ENCODE results near the gene KRTAP10-4.
"Not testable (repeated sequence)": the region's sequence is repeated elsewhere in the genome, so short reads cannot be mapped to it uniquely, and the experiment has no call there.

The KRTAP10-4 gene

DNA sequence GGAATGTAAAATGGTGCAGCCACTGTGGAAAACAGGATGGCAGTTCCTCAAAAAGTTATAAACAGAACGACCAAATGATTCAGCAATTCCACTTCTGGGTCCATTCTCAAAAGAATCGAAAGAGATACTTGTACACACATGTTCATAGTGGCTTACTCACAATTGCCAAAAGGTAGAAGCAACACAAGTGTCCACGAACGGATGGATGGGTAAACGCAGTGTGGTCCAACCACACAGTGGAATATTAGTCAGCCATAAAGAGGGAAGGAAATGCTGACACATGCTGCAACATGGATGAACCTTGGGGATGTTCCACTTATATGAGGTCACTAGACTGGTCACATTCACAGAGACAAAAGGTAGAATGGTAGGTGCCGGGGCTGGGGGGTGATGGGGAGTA, 38.8 kb upstream of the KRTAP10-4 start:
- no peak for DNase-seq

DNA sequence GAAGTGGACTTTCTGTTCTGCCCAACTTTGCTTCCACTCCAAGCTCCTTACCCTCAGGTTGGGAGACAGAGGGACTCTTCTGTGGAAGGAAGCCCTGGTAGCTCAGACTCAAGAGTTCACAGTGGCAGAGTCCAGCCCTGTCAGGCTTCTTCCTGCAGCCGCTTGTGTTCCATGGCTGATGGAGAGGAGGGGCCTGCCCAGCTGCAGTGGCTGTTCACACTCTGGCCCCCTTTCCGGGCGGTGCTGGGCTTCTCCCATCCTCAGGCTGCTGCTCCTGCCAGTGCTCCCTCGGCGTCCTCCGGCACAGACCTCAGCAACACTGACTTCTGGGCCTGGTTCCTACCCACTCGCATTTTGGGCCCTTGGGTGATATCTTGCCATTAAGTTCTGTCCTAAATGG, 37.6 kb upstream of the KRTAP10-4 start:
- no peak for DNase-seq

DNA sequence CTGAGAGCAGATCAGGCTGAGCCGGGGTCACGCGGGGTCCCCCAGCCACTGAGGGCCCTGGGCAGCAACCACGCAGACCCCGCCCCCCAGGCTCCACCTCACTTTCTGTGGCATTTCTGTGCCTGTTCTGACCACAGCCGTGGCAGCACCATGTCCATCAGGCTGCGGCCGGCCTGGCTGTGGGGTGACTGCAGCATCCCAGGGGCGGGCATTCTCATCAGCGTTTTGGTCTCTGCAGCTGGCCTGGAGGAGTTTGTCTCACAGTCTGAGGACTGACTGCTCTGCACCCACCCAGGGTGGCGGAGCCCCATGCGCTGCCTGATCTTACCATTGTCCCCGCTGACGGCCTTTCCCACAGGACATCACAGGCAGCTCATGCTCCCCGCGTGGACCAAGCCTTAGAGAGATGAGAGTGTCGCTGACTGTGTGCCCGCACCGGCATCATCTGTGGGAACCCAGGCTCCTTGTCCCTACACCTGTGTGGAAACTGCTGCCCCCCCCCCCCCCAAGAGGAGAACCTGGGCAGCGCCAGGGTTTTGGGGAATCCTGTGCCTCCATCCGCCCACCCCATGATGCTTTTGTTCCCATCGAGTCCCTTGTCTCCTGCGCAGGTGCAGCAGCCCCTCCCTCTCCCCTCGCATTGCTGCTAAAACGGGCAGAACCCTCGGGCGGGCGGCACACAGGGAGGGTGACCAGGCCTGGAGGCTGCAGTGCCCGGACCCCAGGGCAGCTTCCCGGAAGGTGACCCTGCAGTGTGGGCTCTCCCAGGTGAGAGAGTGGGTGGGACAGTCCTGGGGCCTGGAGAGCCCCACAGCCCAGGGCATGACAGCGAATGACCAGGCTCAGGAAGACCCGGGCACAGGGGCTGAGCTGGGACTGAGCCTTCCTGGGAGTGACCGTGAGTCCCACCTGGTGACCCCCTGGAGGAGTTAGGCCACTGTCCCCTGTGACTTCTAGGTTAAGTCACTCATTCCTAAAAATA, 35.3 kb upstream of the KRTAP10-4 start:
- no peak for DNase-seq

DNA sequence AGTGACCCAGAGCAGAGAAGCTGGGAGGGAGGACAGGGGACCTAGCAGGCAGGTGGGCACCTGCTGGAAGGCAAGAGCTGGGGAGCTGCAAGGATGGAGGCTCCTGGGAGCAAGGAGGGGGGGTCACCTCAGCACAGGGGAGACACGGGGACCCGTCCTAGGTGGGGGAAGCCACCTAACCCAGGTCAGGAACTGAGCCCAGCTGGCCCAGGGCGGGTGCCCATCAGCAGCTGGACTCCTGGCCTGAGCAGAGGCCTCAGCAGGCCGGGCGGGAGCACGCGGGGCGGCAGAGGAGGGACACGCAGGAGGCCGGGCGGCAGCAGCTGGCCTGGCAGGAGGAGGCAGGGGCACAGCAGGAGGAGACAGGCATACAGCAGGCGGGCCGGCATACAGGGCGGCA, 34.5 kb upstream of the KRTAP10-4 start:
- no peak for DNase-seq

DNA sequence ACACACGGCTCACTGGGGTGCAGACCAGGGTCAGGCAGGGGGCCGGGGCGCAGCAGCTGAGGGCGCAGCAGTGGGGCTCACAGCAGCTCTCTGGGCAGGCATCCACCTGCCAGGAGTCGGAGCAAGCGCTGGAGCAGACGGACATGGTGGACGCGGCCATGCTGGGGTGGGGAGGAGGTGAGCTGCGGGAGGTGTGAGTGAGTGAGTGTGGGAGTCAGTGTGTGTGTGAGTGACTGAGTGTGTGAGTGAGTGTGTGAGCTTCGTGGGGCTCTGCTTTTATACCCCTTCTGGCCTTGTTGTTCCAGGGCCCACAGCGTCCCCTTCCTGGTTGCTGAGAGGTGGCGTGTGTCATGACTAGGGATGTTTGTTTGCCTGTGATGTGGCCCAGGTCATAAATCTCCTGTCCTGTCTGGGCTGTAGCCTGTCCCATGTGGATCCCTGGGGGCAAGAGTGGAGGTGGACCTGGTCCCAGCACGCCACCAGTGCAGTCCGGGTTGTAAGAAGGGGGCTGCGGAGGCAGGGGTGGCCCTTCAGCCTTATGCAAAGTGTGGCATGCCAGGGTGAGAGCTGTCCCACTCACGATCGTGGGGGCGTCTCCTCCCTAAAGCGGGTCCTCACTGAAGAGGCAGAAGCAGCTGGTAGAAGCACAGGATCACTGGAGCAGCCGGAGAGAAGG, 33.4 kb upstream of the KRTAP10-4 start, which contains the start of gene KRTAP10-1:
KRTAP10-1 (minus strand) TSS at position 205 of the 676 bp plus-strand sequence; CDS start at position 160, 45 bp downstream.
- no peak for DNase-seq

DNA sequence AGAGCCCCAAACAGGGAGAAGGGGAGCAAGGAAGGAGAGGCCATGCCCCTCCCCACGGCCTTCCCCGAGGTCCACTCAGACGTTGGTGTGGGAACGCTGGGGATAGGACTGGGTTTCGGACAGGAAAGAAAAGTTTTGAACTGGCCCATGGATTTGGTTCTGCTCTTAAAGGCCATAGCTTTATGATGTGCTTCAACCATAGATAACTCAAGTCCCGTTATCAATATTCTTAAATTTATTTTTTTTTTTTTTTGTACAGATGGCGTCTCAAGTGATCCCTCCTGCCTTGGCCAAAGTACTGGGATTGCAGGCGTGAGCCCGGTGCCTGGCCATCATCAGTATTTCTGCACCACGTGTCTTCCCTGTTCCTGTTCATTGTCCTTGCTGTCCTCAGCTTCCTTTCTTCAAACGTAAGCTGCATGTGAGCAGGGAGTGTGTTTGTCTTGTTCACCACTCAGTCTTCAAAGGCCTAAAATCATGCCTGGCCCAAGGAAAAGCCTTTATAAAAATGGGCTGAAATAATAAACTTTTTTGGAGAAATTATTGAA, 32.7 kb upstream of the KRTAP10-4 start:
- DNase-seq, result no peak

DNA sequence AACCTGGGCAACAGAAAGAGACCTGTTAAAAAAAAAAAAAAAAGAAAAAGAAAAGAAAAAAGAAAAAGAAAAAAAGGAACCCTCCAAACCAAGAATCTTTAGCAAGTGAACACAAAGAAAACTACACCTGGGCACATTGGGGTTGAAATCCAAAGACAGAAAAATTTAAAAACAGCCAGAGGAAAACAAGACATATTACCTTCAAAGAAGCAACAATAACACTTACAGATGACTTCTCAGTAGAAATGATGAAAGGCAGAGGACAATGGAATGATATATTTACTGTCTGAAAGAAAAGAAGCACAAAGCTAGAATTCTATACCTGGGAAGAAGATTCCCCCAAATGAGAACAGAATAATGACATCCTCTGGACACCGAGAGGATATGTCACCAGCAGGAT, 30.8 kb upstream of the KRTAP10-4 start:
- DNase-seq, result no peak

DNA sequence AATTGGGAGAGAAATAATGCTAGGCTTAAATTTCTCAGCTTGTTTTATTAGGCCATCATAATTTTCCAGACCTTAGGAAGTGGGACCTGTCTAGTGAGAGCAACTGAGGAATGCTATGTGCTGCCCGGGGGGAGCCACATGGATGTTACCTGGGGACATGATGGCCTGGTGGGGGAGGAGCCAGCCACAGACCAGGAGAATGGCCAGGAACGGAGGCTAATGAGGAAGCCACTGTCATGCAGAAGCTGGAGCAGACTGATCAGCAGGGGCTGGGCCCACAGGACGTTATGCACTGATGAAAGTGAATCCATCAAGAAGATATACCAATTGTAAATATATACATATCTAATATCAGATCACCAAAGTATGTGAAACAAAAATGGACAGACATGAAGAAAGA, 29.0 kb upstream of the KRTAP10-4 start:
- no peak for DNase-seq

DNA sequence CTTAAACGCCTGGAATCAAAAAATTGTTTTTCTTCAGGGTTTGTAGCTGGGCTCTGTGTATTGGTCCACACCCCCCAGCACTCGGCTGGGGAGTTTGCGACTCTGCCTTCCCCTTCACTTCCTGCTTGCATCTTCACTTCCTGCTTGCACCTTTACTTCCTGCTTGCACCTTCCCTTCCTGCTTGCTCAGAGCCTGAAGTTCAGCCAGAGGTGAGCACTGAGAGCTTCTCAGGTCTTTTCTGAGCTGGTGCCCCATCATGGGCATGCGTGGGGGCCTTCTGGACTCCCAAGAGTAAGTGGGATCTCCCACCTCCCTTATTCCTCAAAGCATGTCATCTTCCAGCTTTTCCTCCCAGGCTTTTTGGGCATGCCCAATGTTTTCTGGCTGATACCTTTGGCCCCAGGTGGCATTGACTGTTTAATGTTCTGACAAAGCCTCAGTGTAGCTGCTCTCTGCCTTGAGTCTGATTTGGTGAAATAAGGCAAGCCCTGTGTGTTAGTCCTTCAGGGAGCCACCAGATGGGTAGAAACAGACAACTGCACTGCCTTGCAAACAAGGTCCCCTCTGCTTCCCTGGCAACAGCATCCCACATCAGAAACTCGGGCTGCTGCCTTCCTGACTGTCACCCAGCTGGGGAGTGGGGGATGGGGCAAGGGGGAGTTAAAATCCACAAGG, 25.7 kb upstream of the KRTAP10-4 start:
- no peak for DNase-seq

DNA sequence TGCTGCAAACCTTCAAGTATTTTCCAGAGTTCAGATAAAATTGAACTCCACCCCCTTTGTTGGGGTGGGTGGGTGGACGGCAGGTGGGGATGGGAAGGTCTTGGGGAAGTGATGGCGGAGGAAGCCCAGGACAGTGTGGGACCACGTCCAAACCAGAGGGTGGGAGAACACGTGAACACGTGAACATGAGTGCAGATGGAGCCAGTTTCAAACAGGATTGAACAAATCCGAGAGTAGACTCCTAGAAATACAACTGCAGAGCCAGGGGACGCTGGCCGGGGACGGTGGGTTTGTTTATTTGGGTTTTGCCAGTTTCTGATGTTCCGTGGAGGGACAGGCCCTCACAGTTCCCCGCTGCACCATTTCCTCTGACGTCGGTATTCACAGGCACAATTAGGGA, 25.1 kb upstream of the KRTAP10-4 start:
- no peak for DNase-seq

DNA sequence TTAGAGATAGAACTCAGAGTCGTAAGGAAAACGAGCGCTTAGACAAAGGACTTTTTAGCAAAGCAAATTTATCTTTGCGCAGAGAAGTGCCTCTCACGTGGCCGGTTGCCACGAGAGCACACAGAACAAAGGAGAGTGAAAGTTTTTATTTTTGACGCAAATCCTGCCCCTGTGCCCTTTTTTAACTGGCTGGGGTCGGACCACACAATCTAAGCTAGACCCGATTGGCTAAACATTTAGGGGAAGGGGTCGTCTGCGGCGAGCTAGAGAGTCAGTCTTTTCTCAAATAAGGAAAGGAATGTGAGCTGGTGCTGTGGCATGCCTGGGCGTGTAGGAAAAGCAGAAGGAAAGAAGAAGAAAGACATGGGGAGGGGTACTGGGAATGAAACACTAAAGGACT, 24.6 kb upstream of the KRTAP10-4 start:
- no peak for DNase-seq

DNA sequence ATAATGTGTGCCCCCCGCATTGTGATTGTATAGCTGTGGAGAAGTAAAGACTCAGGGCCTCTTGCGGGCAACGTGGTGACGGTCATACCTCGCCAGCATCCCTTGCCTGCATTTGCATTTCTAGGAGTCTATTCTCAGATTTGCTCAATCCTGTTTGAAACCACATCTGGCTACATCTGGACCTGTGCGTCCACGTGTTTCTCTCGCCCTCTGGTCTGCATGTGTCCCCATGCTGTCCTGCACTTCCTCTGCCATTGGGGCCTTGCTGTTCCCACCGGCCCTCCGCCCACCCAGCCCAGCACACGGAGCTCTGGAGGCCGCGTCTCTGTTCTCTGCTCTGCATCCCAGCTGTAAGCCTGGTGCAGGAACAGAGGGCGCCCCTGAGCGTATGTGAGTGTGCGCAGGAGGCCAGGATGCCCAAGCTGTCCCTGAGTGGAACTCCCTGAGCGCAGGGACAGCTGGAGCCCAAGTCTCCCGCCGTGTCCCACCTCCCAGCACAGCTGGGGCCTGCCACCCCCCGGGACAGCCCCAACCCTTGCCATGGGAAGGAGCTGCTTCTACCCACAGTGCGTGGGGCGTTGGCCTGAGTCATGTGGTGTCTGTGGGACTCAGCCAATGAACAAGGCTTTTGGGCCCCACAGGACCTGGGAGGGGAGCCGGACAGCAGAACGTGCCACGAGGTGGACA, 23.9 kb upstream of the KRTAP10-4 start:
- no peak for DNase-seq

DNA sequence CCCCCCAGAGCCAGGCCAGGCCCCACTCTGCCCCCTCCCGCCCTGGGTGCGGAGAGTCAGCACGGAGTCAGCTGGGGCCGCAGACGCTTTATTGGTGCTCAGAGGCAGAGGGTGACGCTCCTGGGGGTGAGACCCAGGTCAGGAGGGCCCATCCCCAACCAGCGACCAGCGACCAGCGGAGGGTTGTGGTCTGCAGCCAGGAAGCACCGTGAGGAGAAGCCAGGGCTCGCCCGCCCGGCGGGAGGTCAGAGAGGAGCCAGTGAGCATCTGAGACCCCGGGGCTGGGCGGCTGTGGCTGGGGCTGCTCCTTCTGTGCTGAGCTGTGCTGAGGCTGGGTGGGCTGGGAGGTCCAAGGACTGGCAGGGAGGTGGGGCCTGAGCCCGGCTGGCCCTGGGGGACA, 23.2 kb upstream of the KRTAP10-4 start:
- DNase-seq, result not testable (repeated sequence)

DNA sequence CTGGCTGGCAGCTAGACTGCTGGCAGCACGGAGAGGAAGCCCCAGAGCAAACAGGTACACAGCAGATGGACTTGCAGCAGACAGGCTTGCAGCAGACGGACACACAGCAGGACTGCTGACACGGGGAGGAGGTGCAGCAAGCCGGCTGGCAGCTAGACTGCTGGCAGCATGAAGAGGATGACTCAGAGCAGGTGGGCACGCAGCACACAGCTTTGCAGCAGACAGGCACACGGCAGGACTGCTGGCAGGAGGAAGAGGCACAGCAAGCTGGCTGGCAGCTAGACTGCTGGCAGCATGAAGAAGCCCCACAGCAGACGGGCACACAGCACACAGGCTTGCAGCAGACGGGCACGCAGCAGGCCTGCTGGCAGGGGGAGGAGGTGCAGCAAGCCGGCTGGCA, 22.7 kb upstream of the KRTAP10-4 start:
- DNase-seq, result no peak

DNA sequence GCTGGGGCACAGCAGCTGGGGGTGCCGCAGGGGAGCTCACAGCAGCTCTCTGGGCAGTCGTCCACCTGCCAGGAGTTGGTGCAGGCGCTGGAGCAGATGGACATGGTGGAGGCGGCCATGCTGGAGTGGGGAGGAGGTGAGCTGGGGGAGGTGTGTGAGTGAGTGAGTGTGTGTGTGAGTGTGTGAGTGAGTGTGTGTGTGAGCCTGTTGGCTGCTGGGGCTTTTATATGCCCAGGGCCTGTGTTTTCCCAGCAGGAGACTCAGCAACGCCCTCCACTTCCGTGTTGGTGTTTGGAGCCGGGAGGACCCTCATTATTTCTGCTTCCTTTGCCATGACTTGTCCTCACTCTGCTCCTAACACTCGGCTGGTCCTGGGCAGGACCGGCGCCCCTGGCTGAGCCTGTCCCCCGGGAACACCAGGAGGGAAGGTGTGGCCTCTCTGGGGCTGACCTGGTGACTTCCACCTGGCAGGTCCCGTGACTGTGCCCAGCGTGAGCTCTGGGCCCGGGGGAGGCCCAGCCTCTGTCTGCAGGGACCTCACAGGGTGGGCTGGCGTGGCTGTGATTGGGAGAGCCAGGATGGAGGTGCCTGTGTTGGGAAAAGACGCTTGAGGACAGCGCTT, 22.1 kb upstream of the KRTAP10-4 start, which contains the start of gene KRTAP10-2:
KRTAP10-2 (minus strand) TSS at position 166 of the 622 bp plus-strand sequence; CDS start at position 119, 47 bp downstream.
- DNase-seq, result no peak

DNA sequence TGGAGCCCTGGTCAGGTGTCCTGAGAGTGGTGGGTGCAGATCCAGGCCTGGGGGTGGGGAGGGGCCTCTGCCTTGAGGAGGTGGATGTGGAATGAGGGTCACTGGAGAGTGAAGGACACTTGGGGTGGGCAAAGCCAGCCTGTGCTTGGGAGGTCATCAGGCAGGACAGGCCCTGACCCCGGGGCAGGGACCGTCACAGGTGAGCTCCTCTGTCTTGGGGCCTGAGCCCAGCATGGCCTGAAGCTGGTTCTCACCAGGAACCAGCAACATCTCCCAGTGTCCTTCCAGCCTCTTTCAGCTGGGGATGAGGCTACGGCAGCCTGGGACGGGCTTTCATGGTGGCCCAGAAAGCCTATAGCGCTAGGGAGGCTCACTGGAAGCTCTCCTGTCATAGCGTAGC, 21.4 kb upstream of the KRTAP10-4 start:
- DNase-seq, result no peak

DNA sequence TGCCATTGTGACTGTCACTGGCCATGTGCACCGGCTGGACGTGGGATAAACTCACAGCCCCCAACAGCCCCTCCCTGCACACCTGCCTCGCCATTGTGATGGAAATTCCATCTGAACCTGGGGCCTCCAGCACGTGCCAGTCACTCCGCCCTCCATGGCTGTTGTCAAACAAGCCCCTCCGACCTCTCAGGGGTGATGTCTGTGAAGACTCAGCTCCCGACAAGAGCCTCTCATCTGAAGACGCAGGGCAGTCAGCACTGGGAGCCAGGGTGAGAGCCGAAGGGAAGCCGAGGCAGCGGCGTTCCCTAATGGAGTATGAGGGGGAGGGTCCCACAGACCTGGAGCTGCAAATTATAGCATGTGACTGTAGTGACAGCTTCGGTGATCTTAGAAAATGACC, 20.8 kb upstream of the KRTAP10-4 start:
- DNase-seq, result no peak

DNA sequence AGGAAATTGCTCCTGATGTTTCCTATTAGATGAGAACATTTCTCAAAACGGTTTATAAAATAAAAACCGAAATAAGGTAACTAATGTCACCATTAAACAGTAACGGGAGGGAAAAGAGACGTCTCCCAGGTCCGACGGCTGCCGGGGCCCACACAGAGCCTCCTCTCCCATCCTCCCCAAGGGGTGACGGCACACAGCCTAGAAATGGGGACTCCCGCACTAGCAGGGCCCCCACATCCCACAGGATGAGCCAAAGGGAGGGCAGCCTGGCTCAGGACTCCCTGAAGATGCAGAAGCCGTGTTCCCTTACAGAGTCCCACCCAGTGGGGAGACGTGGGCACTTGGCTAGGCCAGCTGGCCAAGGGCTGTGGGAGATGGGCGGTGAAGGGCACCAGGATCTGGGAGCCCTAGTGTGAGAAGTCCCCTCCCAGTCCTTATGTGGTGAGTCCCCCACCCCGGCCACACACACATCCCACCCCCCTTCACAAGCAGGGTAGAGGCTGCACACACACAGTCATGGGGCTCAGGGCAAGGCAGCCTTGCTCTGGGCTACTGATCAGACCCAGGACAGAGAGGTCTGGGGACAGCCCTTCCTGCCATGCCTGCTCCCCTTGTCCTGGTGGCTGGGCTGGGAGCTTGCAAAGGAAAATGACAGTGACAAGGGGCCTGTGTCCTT, 18.2 kb upstream of the KRTAP10-4 start:
- no peak for DNase-seq

DNA sequence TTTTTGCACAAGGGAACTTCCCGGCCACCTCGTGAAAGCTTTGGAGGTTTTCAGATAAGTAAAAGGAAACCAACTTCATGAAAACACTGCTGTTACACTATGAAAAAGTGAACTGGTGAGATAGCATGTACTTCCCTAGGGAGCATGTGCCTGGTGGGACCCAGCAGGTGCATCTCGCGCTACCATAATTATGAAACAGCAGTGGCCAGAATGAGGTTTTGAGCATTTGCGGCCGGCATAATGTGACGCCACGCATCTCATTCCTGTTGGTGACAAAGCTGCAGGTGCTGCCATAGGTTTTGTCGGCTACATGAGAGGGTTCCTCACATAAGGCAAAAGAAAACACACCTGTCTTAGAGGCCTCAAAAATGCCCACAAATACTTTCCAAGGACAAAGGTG, 16.6 kb upstream of the KRTAP10-4 start:
- DNase-seq, result no peak

DNA sequence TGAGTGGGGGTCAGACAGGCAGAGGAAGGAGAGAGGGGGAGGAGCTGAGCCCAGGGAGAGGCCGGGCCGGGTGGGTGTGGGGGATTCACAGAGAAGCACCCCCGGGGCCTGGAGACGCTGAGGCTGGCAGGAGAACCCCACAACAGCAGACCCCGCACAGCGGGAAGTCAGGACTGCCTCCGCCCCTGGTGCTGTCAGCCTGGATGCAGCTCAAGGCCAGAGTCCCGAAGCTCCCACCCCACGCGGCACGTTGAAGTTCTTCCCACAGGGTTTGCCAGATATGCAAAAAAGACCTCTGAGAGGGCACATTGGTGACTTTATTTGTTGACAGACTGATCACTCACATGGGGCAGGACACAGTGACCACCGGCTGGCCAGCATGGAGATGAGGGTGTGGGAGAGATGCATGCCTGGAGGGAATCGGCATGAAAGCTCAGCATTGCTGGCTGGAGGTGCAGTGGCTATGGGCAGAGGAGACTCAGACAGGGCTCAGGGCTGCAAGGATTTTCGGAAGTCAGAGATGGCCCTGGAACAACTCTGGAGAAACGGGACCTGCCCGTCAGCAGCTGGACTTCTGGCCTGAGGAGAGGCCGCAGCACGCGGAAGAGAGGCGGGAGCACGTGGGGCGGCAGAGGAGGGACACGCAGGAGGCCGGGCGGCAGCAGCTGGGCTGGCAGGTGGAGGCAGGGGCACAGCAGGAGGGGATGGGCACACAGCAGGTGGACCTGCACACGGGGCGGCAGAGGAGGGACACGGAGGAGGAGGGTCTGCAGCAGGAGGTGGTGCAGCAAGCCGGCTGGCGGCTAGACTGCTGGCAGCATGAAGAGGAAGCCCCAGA, 15.8 kb upstream of the KRTAP10-4 start:
- DNase-seq, result no peak

DNA sequence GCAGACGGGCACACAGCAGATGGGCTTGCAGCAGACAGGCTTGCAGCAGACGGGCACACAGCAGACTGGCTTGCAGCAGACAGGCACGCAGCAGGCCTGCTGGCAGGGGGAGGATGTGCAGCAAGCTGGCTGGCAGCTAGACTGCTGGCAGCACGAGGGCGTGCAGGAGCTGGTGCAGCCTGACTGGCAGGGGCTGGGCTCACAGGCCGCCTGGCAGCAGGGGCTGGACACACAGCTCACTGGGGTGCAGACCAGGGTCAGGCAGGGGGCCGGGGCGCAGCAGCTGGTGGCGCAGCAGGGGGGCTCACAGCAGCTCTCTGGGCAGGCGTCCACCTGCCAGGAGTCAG, 15.2 kb upstream of the KRTAP10-4 start:
- not testable (repeated sequence) for DNase-seq

Data from OCI-M1 (cell line).